Nephron progenitor cell (in vitro differentiated cells): ENCODE results near the gene C2orf76.
"Not testable (repeated sequence)": the region's sequence is repeated elsewhere in the genome, so short reads cannot be mapped to it uniquely, and the experiment has no call there.

Experiments
- DNase-seq: peaks from one replicate; pipeline ENCODE4 v3.0.0; 2021
- H3K27ac Mint-ChIP-seq: 2 replicates; pipeline ENCODE4 v1.8.0; 2021; ENCODE audit warnings: mild to moderate bottlenecking, moderate library complexity, mixed read lengths
- H3K27me3 Mint-ChIP-seq: 2 replicates; pipeline ENCODE4 v1.8.0; 2021; ENCODE audit warnings: mild to moderate bottlenecking, low read depth, mixed read lengths; ENCODE audit not compliant: poor library complexity
- H3K36me3 Mint-ChIP-seq: 2 replicates; pipeline ENCODE4 v1.8.0; 2021; ENCODE audit warnings: low read depth, mixed read lengths
- H3K4me1 Mint-ChIP-seq: 2 replicates; pipeline ENCODE4 v1.8.0; 2021; ENCODE audit warnings: mixed read lengths
- H3K4me3 Mint-ChIP-seq: 2 replicates; pipeline ENCODE4 v1.8.0; 2021; ENCODE audit warnings: mild to moderate bottlenecking, moderate library complexity, mixed read lengths
- H3K9me3 Mint-ChIP-seq: 2 replicates; pipeline ENCODE4 v1.8.0; 2021; ENCODE audit warnings: mild to moderate bottlenecking, moderate library complexity, mixed read lengths
- CTCF ChIP-seq: fragments of 200-600 bp; sonication (generic); IDR thresholded peaks from 2 replicates; pipeline ENCODE4 v1.5.0; 2021; ENCODE audit warnings: antibody characterized with exemption

The C2orf76 gene

GRCh38 chr2:119282146-119282995 is 84.3 kb downstream of the C2orf76 start:
- no peak for DNase-seq

DNA sequence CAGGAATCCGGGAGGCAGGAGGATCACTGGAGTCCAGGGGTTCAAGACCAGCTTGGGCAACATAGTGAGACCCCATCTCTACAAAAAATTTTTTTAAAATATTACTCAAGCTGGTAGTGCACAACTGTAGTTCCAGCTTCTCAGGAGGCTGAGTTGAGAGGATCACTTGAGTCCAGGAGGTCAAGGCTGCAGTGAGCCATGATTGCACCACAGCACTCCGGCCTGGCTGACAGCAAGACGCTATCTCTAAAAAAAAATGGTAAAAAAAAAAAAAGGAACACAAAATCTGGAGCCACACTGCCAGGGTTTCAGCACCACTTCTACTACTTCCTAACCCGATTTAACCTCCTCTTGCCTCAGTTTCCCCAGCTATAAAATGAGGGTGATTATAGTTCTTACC is 86.0 kb downstream of the C2orf76 start:
- Mint-ChIP-seq H3K36me3 (no peaks in the 10 kb centered on the region), H3K4me3 (no peak overlapping the region), H3K4me1 (peaks cover 7% of the 10 kb centered on the region), H3K9me3 (no peaks in the 10 kb centered on the region), H3K27me3 (peaks cover 10% of the 10 kb centered on the region), H3K27ac (no peak overlapping the region)
- no peak for TF ChIP-seq CTCF
- no peak for DNase-seq

More at GRCh38 chr2:119282146-119282995, 84.3 kb downstream of the C2orf76 start:
- H3K9me3 Mint-ChIP-seq: no peaks in the 10 kb centered on the region
- TF ChIP-seq CTCF: no peak
- H3K27ac Mint-ChIP-seq: no peak overlapping the region
- peaks cover 9% of the 10 kb centered on the region for H3K27me3 Mint-ChIP-seq
- H3K4me1 Mint-ChIP-seq: peaks cover 7% of the 10 kb centered on the region
- no peak overlapping the region for H3K4me3 Mint-ChIP-seq
- H3K36me3 Mint-ChIP-seq: no peaks in the 10 kb centered on the region

DNA sequence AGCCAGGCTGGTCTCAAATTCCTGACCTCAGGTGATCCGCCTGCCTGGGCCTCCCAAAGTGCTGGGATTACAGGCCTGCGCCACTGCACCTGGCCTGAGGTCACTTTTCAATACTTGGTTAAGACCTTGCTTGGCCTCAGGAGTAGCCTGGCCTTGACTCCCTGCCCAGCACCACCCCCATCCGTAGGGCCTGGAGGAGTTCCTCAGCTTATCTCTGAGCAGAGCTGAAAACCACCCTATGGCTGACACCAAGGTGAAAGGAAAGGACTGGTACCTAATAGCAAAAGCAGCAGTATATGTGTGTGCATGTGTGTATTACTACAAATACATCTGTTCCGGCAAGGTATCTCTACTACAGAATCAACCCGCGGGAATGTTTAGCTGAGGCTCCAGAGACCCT is 87.0 kb downstream of the C2orf76 start:
- H3K4me1 Mint-ChIP-seq: peaks cover 7% of the 10 kb centered on the region
- no peaks in the 10 kb centered on the region for H3K36me3 Mint-ChIP-seq
- no peaks in the 10 kb centered on the region for H3K9me3 Mint-ChIP-seq
- TF ChIP-seq CTCF: no peak
- H3K27ac Mint-ChIP-seq: no peak overlapping the region
- no peak for DNase-seq
- H3K4me3 Mint-ChIP-seq: no peak overlapping the region
- peaks cover 10% of the 10 kb centered on the region for H3K27me3 Mint-ChIP-seq

DNA sequence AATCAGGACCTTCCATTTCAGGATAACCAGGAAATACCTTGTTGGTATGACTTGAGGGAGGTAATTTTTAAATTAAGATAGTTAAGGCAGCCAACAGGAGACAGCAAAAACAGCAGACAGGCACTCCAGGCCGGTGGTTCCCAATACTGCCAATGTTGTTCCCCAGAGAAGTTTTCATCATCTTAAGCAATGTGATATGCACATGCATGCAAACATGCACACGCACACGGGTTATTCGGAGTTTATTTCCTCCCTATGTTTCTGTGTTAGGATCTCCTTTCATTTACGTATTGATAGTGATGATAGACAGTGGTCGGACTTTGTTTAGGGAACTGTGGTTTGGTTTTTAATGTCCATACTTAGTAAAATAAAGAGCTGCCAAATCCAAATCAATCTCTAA is 87.7 kb downstream of the C2orf76 start:
- peaks cover 2% of the 10 kb centered on the region for H3K4me1 Mint-ChIP-seq
- peaks cover 13% of the 10 kb centered on the region for H3K27me3 Mint-ChIP-seq
- H3K4me3 Mint-ChIP-seq: no peak overlapping the region
- DNase-seq: no peak
- TF ChIP-seq CTCF: no peak
- H3K36me3 Mint-ChIP-seq: no peaks in the 10 kb centered on the region
- H3K9me3 Mint-ChIP-seq: no peaks in the 10 kb centered on the region
- H3K27ac Mint-ChIP-seq: no peak overlapping the region

- not testable (repeated sequence) for H3K27ac Mint-ChIP-seq, H3K9me3 Mint-ChIP-seq, H3K4me3 Mint-ChIP-seq, H3K36me3 Mint-ChIP-seq, DNase-seq, H3K4me1 Mint-ChIP-seq
- peaks cover 10% of the 10 kb centered on the region for H3K27me3 Mint-ChIP-seq
These were observed 88.2 kb downstream of the C2orf76 start for GRCh38 chr2:119278385-119278784.

- no peaks in the 10 kb centered on the region for H3K36me3 Mint-ChIP-seq
- DNase-seq: no peak
- TF ChIP-seq CTCF: no peak
- no peaks in the 10 kb centered on the region for H3K4me1 Mint-ChIP-seq
- H3K27ac Mint-ChIP-seq: no peak overlapping the region
- no peak overlapping the region for H3K4me3 Mint-ChIP-seq
- peaks cover 9% of the 10 kb centered on the region for H3K27me3 Mint-ChIP-seq
- H3K9me3 Mint-ChIP-seq: peaks cover 2% of the 10 kb centered on the region
These were observed 89.8 kb downstream of the C2orf76 start for GRCh38 chr2:119276864-119277263.
